Psoas muscle (tissue), 8 donors: ENCODE data around the gene HTR4. TPM values are rescaled to one million over a fixed set of nuclear protein-coding genes. Genes with fewer than 3 reads are reported as not detected.

Experiments
- ATAC-seq, 4 donors: fragments of 200-7000 bp; cut with Tn5 transposase; one replicate each; pipeline ENCODE4 v1.9.1; 2020; ENCODE audit warnings: moderate library complexity in 3 of 4, mild to moderate bottlenecking in 2 of 4
- DNase-seq, 2 donors: peaks; one replicate each; pipeline ENCODE4 v3.0.0-alpha.2; 2020
- H3K27ac ChIP-seq: fragments of 200-600 bp; one replicate; pipeline ENCODE4 v1.8.0; 2022
- H3K27me3 ChIP-seq, 3 donors: fragments of 200-600 bp in 1 of 3; one replicate each; pipeline versions ENCODE4 v1.6.1 to v1.8.0; 2013 to 2022; ENCODE audit warnings: low read length in 2 of 3, mild to moderate bottlenecking in 2 of 3, moderate library complexity in 1 of 3; ENCODE audit not compliant: insufficient read depth in 3 of 3
- H3K36me3 ChIP-seq, 2 donors: fragments of 200-600 bp in 1 of 2; one replicate each; pipeline versions ENCODE4 v1.6.1 to v1.8.0; 2013 to 2022; ENCODE audit warnings: low read depth in 1 of 2, mild to moderate bottlenecking in 1 of 2, moderate library complexity in 1 of 2; ENCODE audit not compliant: insufficient read depth in 1 of 2
- H3K4me1 ChIP-seq: fragments of 200-600 bp; one replicate; pipeline ENCODE4 v1.8.0; 2022
- H3K4me3 ChIP-seq: fragments of 200-600 bp; one replicate; pipeline ENCODE4 v1.8.0; 2022; ENCODE audit warnings: mild to moderate bottlenecking
- H3K9me3 ChIP-seq: fragments of 200-600 bp; one replicate; pipeline ENCODE4 v1.8.0; 2022
- CTCF ChIP-seq: fragments of 200-600 bp; IDR thresholded peaks from one replicate; pipeline ENCODE4 v1.8.0; 2022; ENCODE audit warnings: antibody characterized with exemption
- WGBS, 3 donors: extraction: QIAGEN DNeasy Blood & Tissue Kit; methylation state at CpG; one replicate each; pipeline versions ENCODE4 v1.1.6 to v1.1.7; 2013; 5-methylcytosine and 5-hydroxymethylcytosine counted together
- intact Hi-C, 2 donors: fragments of 100-400 bp; cut with DNase I; formaldehyde crosslinking; loops; one replicate each; pipeline versions ENCODE4 v1.11.0 to v1.14.2; 2022
- polyA plus RNA-seq, 3 donors: library from polyadenylated mRNA; stranded (reverse); fragments of 200-250 nt; gene quantifications; one replicate each; pipeline ENCODE4 v1.2.3, GENCODE V29; 2013
- total RNA-seq, 4 donors: library from RNA; stranded (reverse); fragmentation: NEBNext Ultra II Directional in 2 of 4; extraction: Animal tissue kit (Norgen Biotek cat#: 25700) in 2 of 4; gene quantifications; one replicate each; pipeline versions ENCODE4 v1.2.1 to v1.2.4, GENCODE V29; 2021 to 2023
- donor health status: healthy with polysubstance abuse.
- donor health status: DM: no; HTN: no; CAD: no; lungs with moderate emphysema.
- donor health status: Bipolar disorder and iron deficiency.
- donor health status: healthy.
- donor health status: DM: yes; HTN: yes; CAD: no.
- donor health status: DM: no; HTN: no; CAD: no.
- donor health status: DM: no; HTN: no; CAD: no.
- donor health status: DM: yes; HTN: yes; CAD: no.

Gene HTR4
- total and polyA plus RNA-seq, 7 donors, result 0.01 to 0.46 (median 0.17) TPM; not detected in 3

DNA sequence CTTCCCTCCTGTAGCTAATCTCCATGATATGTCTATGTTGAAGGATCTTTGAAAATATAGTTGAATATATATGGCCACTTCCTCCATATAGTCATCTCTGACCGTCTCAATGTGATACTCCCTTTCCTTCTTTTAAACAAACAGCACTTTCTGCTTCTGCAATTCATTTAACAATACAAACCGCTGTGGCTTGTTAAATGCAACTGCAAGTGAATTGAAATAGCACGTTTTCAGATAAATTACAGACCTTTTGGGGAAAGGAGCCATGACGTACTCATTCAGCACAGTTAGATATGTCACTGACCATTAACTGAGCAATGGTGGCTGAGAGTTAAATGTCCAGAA lies 188.1 kb downstream of the HTR4 start:
- ATAC-seq, result no peak
- Histone ChIP-seq H3K36me3 (no peaks in the 10 kb centered on the region), H3K4me1 (no peaks in the 10 kb centered on the region), H3K4me3 (no peak overlapping the region), H3K9me3 (no peaks in the 10 kb centered on the region), H3K27me3 (no peaks in the 10 kb centered on the region), H3K27ac (no peak overlapping the region)
- WGBS, 3 donors, result 64 to 75% (median 65%) methylated on average over 4 of the region's 4 CpGs
- no peak for DNase-seq
- no peak for TF ChIP-seq CTCF
- intact Hi-C loops, result no loop called here

- no peaks in the 10 kb centered on the region for H3K9me3 ChIP-seq
- DNase-seq, result no peak
- no peaks in the 10 kb centered on the region for H3K36me3 ChIP-seq
- H3K27ac ChIP-seq, result no peak overlapping the region
- 42 to 66% (median 49%) methylated on average over 4 of the region's 4 CpGs for WGBS, 3 donors
- TF ChIP-seq CTCF, result no peak
- intact Hi-C loops, result no loop called here
- no peak for ATAC-seq
- no peaks in the 10 kb centered on the region for H3K4me1 ChIP-seq
- no peak overlapping the region for H3K4me3 ChIP-seq
- H3K27me3 ChIP-seq, result no peaks in the 10 kb centered on the region
These were observed 188.7 kb downstream of the HTR4 start for GRCh38 chr5:148465381-148466235.

- DNase-seq (no peak), ATAC-seq (no peak)
- TF ChIP-seq CTCF, result no peak
- no peaks in the 10 kb centered on the region for H3K4me1 ChIP-seq
- H3K9me3 ChIP-seq, result no peaks in the 10 kb centered on the region
- 79 to 89% (median 80%) methylated on average over 1 of the region's 1 CpG for WGBS, 3 donors
- no peak overlapping the region for H3K27ac ChIP-seq
- H3K36me3 ChIP-seq, result no peaks in the 10 kb centered on the region
- intact Hi-C loops, result no loop called here
- H3K27me3 ChIP-seq, result no peaks in the 10 kb centered on the region
- no peak overlapping the region for H3K4me3 ChIP-seq
These were observed 194.7 kb downstream of the HTR4 start for GRCh38 chr5:148459669-148460068.

GRCh38 chr5:148458036-148458888 lies 196.1 kb downstream of the HTR4 start:
- WGBS, 3 donors, result 81 to 86% (median 81%) methylated on average over 3 of the region's 3 CpGs
- no peak for TF ChIP-seq CTCF
- no peaks in the 10 kb centered on the region for H3K36me3 ChIP-seq
- H3K4me3 ChIP-seq, result no peak overlapping the region
- ATAC-seq (no peak), DNase-seq (no peak)
- no peaks in the 10 kb centered on the region for H3K27me3 ChIP-seq
- intact Hi-C loops, result no loop called here
- H3K27ac ChIP-seq, result no peak overlapping the region
- H3K4me1 ChIP-seq, result no peaks in the 10 kb centered on the region
- no peaks in the 10 kb centered on the region for H3K9me3 ChIP-seq
